K562 (cell line): ENCODE data around the gene NTSR2.

Experiments
- KAT8 ChIP-seq: fragments of 450-650 bp; IDR thresholded peaks from 2 replicates; pipeline ENCODE4 v1.6.1; 2016; ENCODE audit warnings: low read depth, mild to moderate bottlenecking
- POLR2A ChIP-seq: fragments of 450-650 bp; conservative IDR thresholded peaks from 2 replicates; pipeline ENCODE4 v1.6.1; 2016
- RFX5 ChIP-seq: IDR thresholded peaks from 2 replicates; pipeline ENCODE4 v1.6.1; 2011; ENCODE audit warnings: low read depth, mild to moderate bottlenecking, improper control_type of control experiment, low read length
- SNRNP70 ChIP-seq: fragments of 200-400 bp; formaldehyde crosslinking; optimal IDR thresholded peaks from 2 replicates; pipeline ENCODE3; 2017; ENCODE audit warnings: low read depth, low read length
- TARDBP ChIP-seq: fragments of 450-650 bp; IDR thresholded peaks from 2 replicates; pipeline ENCODE4 v1.6.1; 2016
- TCF7 ChIP-seq: sonication (generic); IDR thresholded peaks from 2 replicates; pipeline ENCODE4 v1.6.1; 2016; ENCODE audit warnings: antibody characterized with exemption, borderline replicate concordance
- TF ChIP-seq, protein P1 (sequence below): sonication (generic); formaldehyde crosslinking; IDR thresholded peaks from 2 replicates; pipeline ENCODE4 v1.9.0; 2022; ENCODE audit warnings: mild to moderate bottlenecking, missing genetic modification reagents
- TF ChIP-seq, protein P2 (sequence below): fragments of 250-450 bp; sonication (Bioruptor Pico); IDR thresholded peaks from 2 replicates; pipeline ENCODE4 v1.4.0; 2020; ENCODE audit warnings: mild to moderate bottlenecking, moderate library complexity
- TF ChIP-seq, protein P3 (sequence below), 3 experiments: IDR thresholded peaks in 2 of 3; conservative IDR thresholded peaks in 1 of 3; 2 replicates each; pipeline ENCODE4 v1.5.1; 2011 to 2012; ENCODE audit warnings: low read length in 3 of 3, mild to moderate bottlenecking in 3 of 3, control low read depth in 2 of 3, improper control_type of control experiment in 1 of 3, inconsistent platforms in 1 of 3, low read depth in 1 of 3, mixed read lengths in 1 of 3, moderate library complexity in 1 of 3; ENCODE audit not compliant: insufficient read depth in 2 of 3

DNA sequence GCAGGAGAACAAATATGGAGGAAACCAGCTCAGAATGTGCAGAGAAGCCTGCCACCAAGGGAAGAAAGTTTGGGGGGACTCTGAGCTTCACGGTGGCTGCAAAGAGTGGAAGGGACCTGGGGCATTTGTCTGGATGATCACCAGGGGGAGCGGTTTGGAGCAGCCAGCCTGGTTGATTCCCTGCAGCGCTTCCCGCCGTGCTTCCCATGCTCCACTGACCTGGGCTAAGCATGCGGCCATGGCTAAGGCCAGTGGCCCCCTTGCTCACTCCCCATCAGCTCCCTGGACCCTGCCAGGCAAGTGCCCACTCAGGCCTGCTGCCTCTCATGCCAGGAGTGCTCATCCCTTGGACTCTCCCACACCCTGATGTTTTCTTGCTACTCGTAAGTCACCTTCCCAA is 27.0 kb downstream of the NTSR2 start:
- TF ChIP-seq, protein P1, sequence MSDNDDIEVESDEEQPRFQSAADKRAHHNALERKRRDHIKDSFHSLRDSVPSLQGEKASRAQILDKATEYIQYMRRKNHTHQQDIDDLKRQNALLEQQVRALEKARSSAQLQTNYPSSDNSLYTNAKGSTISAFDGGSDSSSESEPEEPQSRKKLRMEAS (CRISPR knock-in tag), result no peak
- TF ChIP-seq RFX5 (no peak), TCF7 (no peak), KAT8 (no peak), SNRNP70 (no peak), POLR2A (no peak), TARDBP (no peak)
- TF ChIP-seq, protein P2, sequence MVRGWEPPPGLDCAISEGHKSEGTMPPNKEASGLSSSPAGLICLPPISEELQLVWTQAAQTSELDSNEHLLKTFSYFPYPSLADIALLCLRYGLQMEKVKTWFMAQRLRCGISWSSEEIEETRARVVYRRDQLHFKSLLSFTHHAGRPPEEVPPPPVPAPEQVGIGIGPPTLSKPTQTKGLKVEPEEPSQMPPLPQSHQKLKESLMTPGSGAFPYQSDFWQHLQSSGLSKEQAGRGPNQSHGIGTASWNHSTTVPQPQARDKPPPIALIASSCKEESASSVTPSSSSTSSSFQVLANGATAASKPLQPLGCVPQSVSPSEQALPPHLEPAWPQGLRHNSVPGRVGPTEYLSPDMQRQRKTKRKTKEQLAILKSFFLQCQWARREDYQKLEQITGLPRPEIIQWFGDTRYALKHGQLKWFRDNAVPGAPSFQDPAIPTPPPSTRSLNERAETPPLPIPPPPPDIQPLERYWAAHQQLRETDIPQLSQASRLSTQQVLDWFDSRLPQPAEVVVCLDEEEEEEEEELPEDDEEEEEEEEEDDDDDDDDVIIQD (CRISPR knock-in tag), result no peak
- TF ChIP-seq, protein P3, sequence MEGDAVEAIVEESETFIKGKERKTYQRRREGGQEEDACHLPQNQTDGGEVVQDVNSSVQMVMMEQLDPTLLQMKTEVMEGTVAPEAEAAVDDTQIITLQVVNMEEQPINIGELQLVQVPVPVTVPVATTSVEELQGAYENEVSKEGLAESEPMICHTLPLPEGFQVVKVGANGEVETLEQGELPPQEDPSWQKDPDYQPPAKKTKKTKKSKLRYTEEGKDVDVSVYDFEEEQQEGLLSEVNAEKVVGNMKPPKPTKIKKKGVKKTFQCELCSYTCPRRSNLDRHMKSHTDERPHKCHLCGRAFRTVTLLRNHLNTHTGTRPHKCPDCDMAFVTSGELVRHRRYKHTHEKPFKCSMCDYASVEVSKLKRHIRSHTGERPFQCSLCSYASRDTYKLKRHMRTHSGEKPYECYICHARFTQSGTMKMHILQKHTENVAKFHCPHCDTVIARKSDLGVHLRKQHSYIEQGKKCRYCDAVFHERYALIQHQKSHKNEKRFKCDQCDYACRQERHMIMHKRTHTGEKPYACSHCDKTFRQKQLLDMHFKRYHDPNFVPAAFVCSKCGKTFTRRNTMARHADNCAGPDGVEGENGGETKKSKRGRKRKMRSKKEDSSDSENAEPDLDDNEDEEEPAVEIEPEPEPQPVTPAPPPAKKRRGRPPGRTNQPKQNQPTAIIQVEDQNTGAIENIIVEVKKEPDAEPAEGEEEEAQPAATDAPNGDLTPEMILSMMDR (IDR thresholded peaks at IDR 0.05 in 2 of 3, conservative IDR thresholded peaks at IDR 0.05 in 1 of 3; ENCODE audit: insufficient read depth in 2 of 3, low read depth in 1 of 3, low read length in 3 of 3), result peak; percentile 28; a peak in 4 of 6 replicates
